HepG2 (cell line): ENCODE data around the gene SLC44A4. TPM values are rescaled to one million over a fixed set of nuclear protein-coding genes. Genes with fewer than 3 reads are reported as not detected.
A peak's percentile ranks its signal among the peaks of the same experiment; 100 is the strongest.

Source experiments
- HCFC1 ChIP-seq: fragments of 150-350 bp; IDR thresholded peaks from 2 replicates; pipeline ENCODE4 v1.6.1; 2014; ENCODE audit warnings: low read depth, low read length
- IRF1 ChIP-seq: sonication (generic); formaldehyde crosslinking; IDR thresholded peaks from 2 replicates; pipeline ENCODE4 v1.4.0; 2020; ENCODE audit warnings: low read depth, mild to moderate bottlenecking, missing genetic modification reagents
- IRF2 ChIP-seq: IDR thresholded peaks from 2 replicates; pipeline ENCODE4 v1.6.1; 2018; ENCODE audit warnings: missing genetic modification reagents, missing compliant biosample characterization
- KDM5B ChIP-seq: sonication (generic); formaldehyde crosslinking; IDR thresholded peaks from 2 replicates; pipeline ENCODE4 v1.4.0; 2020; ENCODE audit warnings: missing genetic modification reagents, mild to moderate bottlenecking, borderline replicate concordance
- TRIM24 ChIP-seq: sonication (generic); formaldehyde crosslinking; IDR thresholded peaks from 2 replicates; pipeline ENCODE4 v1.8.0; 2022; ENCODE audit warnings: mild to moderate bottlenecking, missing genetic modification reagents
- ZBTB4 ChIP-seq: sonication (generic); formaldehyde crosslinking; IDR thresholded peaks from 2 replicates; pipeline ENCODE4 v1.4.0; 2020; ENCODE audit warnings: missing genetic modification reagents, mild to moderate bottlenecking, borderline replicate concordance
- ZNF143 ChIP-seq: sonication (generic); formaldehyde crosslinking; IDR thresholded peaks from 2 replicates; pipeline ENCODE4 v1.4.0; 2020; ENCODE audit warnings: missing genetic modification reagents
- ZNF318 ChIP-seq: sonication (generic); formaldehyde crosslinking; IDR thresholded peaks from 2 replicates; pipeline ENCODE4 v1.4.0; 2020; ENCODE audit warnings: mild to moderate bottlenecking, missing genetic modification reagents
- ZNF326 ChIP-seq: sonication (generic); formaldehyde crosslinking; IDR thresholded peaks from 2 replicates; pipeline ENCODE4 v1.4.0; 2020; ENCODE audit warnings: missing genetic modification reagents, borderline replicate concordance
- ZNF572 ChIP-seq: sonication (generic); formaldehyde crosslinking; IDR thresholded peaks from 2 replicates; pipeline ENCODE4 v1.5.1; 2020; ENCODE audit warnings: mild to moderate bottlenecking, missing genetic modification reagents
- ZNF878 ChIP-seq: sonication (generic); formaldehyde crosslinking; IDR thresholded peaks from 2 replicates; pipeline ENCODE4 v1.8.1; 2023; ENCODE audit warnings: mild to moderate bottlenecking, missing genetic modification reagents, moderate library complexity
- polyA plus RNA-seq, 8 experiments: library from polyadenylated mRNA; depleted of rRNA in 3 of 8; stranded (reverse) in 7 of 8; unstranded in 1 of 8; fragments of >200 nt; fragmentation: Illumina TruSeq in 4 of 8; extraction: Trizol in 4 of 8; gene quantifications; 2 replicates each; pipeline versions ENCODE4 v1.2.1 to v1.2.3, GENCODE V29; 2011 to 2016; ENCODE audit warnings: low read depth in 4 of 8, missing spikeins in 1 of 8, mixed read lengths in 1 of 8; ENCODE audit not compliant: insufficient read depth in 1 of 8
- total RNA-seq, 5 experiments: library from RNA; depleted of rRNA; stranded (reverse); fragments of >200 nt; fragmentation: Illumina TruSeq; extraction: Trizol; gene quantifications; 2 replicates each; pipeline ENCODE4 v1.2.3, GENCODE V29; 2016; ENCODE audit warnings: low read depth in 1 of 5
- TF ChIP-seq, protein P1 (sequence below): sonication (generic); formaldehyde crosslinking; IDR thresholded peaks from 2 replicates; pipeline ENCODE4 v1.4.0; 2020; ENCODE audit warnings: missing genetic modification reagents
- TF ChIP-seq, protein P2 (sequence below): sonication (generic); formaldehyde crosslinking; IDR thresholded peaks from 2 replicates; pipeline ENCODE4 v1.5.1; 2020; ENCODE audit warnings: missing genetic modification reagents, mild to moderate bottlenecking, borderline replicate concordance

SLC44A4 gene
- total and polyA plus RNA-seq, 2 of the 13 experiments (the other 11 are each of a cell fraction or from before 2014, with no cell fraction given), result 3.5 to 5.9 TPM

DNA sequence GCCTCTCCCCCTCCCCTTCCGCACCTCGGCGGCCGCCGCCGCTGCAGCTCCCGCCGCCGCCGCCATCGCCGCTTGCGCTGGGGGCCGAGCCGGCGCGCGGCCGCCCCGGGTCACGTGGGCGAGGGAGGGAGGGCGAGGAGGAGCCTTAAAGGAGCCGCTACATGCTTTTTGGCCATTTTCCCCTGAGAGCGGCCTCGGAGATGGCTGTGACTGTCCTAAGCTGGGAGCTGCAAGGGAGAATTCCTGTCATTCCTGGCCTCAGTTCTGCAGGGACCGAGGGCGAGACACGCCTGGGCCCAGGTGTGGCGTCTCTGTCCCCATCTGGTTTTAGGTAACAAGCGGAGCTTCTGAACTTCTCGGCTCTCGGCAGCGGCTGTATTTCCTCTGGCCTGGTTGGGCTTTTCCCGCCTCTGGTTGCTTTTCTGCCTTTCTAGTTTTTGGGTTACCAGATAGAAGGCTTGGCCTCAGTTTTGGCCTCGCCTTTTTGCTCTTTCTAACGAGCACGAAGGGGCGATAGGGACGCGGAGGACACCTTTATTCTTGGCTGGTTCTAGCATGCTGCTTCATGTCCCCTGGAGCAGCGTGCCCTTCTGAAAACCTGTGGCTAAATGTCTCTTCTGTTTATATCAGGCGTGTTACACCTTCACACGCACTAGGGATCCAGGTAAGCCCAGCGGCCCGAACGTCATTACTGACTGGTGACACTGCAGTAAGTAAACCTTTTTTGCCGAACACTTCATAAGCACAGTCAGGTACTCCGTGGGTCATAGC lies 19.0 kb upstream of the SLC44A4 start, which contains the start of gene EHMT2 (continued):
- TF ChIP-seq ZNF318, result no peak
- TF ChIP-seq KDM5B (CRISPR knock-in tag), result peak; percentile 78; the same call in 1 of the 2 replicates
- TF ChIP-seq IRF1 (CRISPR knock-in tag), result no peak
- TF ChIP-seq, protein P1, sequence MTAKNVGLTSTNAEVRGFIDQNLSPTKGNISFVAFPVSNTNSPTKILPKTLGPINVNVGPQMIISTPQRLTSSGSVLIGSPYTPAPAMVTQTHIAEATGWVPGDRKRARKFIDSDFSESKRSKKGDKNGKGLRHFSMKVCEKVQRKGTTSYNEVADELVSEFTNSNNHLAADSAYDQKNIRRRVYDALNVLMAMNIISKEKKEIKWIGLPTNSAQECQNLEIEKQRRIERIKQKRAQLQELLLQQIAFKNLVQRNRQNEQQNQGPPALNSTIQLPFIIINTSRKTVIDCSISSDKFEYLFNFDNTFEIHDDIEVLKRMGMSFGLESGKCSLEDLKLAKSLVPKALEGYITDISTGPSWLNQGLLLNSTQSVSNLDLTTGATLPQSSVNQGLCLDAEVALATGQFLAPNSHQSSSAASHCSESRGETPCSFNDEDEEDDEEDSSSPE (CRISPR knock-in tag), result peak; percentile 66
- TF ChIP-seq ZBTB4 (CRISPR knock-in tag), result no peak
- TF ChIP-seq ZNF326 (CRISPR knock-in tag), result peak; percentile 81; the same call in 1 of the 2 replicates
- TF ChIP-seq ZNF878 (CRISPR knock-in tag), result peak; percentile 35; the same call in 1 of the 2 replicates
- peak; percentile 56; the same call in 1 of the 2 replicates for TF ChIP-seq ZNF143 (CRISPR knock-in tag)
- peak; percentile 90 for TF ChIP-seq ZNF572 (CRISPR knock-in tag)
- TF ChIP-seq, protein P2, sequence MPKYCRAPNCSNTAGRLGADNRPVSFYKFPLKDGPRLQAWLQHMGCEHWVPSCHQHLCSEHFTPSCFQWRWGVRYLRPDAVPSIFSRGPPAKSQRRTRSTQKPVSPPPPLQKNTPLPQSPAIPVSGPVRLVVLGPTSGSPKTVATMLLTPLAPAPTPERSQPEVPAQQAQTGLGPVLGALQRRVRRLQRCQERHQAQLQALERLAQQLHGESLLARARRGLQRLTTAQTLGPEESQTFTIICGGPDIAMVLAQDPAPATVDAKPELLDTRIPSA, result no peak
- peak; percentile 31; the same call in 1 of the 2 replicates for TF ChIP-seq IRF2 (CRISPR knock-in tag)
- TF ChIP-seq HCFC1, result peak; percentile 41
- TF ChIP-seq TRIM24, result 0 out of 2 replicates have a peak, but pooled peaks have one; percentile 10
